Glomerular visceral epithelial cell (primary cell): Measurements from ENCODE around the gene KREMEN2.

ENCODE experiments used
- DNase-seq: peaks from one replicate; pipeline ENCODE4 v3.0.0-alpha.2; 2016; ENCODE audit errors: extremely low spot score

Gene KREMEN2

GRCh38 chr16:2966043-2966807, 2.1 kb downstream of the KREMEN2 start:
- no peak for DNase-seq

- no peak for DNase-seq
These were observed 2.7 kb downstream of the KREMEN2 start for GRCh38 chr16:2966808-2967191.

DNA sequence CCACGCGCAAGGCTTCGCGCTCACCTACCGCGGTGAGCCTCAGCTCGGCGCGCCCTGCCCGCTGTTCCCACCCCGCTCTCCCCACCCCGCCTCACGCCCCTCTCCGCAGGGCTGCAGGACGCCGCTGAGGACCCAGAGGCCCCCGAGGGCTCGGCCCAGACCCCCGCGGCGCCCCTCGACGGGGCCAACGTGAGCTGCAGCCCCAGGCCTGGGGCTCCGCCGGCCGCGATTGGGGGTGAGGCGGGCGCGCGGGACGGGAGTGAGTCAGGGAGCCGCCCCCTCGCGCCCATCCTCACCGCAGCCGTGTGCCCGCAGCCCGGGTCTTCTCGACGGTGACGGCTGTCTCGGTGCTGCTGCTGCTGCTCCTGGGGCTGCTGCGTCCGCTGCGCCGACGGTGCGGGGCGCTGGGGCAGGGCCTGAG, 3.1 kb downstream of the KREMEN2 start:
- no peak for DNase-seq

GRCh38 chr16:2967721-2968161, 3.7 kb downstream of the KREMEN2 start:
- DNase-seq, result no peak

DNA sequence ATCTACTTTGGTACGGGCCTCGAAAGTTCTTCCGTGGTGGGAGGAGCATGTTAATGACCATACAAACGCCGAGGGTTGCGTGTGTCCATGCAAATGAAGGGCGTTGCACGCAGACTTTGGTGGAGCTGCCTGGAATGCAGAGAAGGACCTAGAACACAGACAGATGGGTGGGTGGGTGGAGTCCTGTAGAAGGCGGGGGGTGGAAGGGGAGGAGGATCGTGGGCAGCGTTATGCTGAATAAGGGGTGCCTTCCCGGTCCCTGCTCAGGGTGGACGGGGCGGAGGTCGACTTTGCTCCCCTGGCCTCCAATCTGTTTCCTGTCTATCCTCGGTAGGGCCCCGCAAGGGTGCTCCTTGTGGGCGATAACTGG, 4.3 kb downstream of the KREMEN2 start:
- no peak for DNase-seq

DNA sequence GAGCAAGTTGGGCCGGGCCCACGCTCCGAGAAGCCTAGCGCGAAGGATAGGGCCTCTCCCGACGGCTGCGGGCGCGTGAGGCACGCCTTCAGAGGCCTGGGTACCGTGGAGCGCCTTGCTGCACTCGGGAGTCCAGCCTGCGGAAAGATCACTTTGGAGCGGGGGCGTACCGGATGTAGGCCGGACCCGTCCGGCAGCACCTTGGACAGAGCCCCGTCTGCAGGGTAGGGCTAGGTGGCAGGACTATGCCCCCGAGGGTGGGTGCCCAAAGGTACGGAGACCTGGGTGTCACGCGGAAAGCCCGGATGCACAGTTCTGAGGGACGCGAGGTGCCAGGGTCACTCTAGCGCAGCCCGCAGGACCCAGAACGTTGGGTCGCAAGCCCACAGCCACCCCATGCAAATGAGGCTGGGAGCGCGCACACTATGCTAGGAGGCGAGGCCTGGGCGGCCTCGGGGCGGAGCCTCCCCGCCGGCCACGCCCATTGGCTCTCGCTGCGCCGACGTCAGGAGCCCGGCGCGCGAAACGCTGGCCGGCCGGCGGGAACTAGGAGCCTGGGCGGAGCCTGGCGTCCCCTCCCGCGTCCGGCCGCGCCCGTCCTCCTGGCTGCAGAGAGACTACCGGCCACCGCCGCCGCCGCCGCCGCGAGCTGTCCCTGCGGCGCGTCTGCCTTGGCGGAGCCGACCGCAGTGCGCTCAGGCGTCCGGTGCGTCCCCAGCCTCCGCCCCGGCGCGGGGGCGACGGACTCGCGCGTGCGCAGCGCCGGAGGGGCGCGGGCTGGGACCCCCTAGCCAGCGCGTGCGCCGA, 4.9 kb downstream of the KREMEN2 start, which contains the start of gene PAQR4:
Gene PAQR4 (plus strand): TSS at position 611 of the 807 bp plus-strand sequence. CDS start 327 bp downstream, outside the sequence.
- peak; percentile 92 for DNase-seq

- DNase-seq, result peak; percentile 75
These were observed 5.8 kb downstream of the KREMEN2 start for GRCh38 chr16:2969545-2970521.

- no peak for DNase-seq
These were observed 6.5 kb downstream of the KREMEN2 start for GRCh38 chr16:2970563-2970962.

DNA sequence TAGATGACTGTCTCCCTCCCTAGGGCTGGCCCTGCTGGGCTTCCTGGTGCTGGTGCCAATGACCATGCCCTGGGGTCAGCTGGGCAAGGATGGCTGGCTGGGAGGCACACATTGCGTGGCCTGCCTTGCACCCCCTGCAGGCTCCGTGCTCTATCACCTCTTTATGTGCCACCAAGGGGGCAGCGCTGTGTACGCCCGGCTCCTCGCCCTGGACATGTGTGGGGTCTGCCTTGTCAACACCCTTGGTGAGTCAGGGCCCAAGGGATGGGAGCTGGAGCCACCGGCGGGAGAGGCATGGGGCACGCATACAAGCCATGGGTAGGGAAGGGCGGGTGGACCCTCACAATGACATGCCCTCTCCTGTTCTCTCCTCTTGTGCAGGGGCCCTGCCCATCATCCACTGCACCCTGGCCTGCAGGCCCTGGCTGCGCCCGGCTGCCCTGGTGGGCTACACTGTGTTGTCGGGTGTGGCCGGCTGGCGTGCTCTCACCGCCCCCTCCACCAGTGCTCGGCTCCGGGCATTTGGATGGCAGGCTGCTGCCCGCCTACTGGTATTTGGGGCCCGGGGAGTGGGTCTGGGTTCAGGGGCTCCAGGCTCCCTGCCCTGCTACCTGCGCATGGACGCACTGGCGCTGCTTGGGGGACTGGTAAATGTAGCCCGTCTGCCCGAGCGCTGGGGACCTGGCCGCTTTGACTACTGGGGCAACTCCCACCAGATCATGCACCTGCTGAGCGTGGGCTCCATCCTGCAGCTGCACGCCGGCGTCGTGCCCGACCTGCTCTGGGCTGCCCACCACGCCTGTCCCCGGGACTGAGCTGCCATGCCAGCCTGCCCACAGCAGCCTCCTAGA, 7.3 kb downstream of the KREMEN2 start:
- no peak for DNase-seq

- no peak for DNase-seq
These were observed 8.1 kb downstream of the KREMEN2 start for GRCh38 chr16:2971985-2972784.

- DNase-seq, result no peak
These were observed 9.0 kb downstream of the KREMEN2 start for GRCh38 chr16:2973093-2973492.

GRCh38 chr16:2973605-2974318, 9.7 kb downstream of the KREMEN2 start:
- no peak for DNase-seq

GRCh38 chr16:2974319-2975056, 10.4 kb downstream of the KREMEN2 start:
- DNase-seq, result no peak

- DNase-seq, result no peak
These were observed 11.2 kb downstream of the KREMEN2 start for GRCh38 chr16:2975161-2975795.

DNA sequence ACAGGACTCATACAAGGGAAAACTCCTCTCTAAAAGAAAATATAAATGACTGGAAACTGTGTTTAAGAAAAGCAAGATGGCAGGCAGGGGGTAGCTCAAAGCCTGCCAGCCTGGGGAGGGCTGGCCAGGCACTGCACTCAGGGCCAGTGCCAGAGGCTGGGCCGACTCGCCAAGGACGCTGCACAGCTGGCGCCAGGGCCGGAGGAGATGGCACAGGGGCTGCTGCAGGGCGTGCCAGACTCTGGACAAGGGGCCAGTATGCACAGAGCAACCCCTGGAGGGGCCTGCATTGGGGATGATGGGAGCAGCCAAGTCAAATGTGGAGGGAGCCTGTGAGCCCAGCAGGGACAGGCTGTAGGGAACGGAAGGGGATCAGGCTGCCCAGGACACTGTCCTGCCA, 12.1 kb downstream of the KREMEN2 start:
- DNase-seq, result no peak

GRCh38 chr16:2976673-2977072, 12.6 kb downstream of the KREMEN2 start:
- DNase-seq, result no peak

GRCh38 chr16:2977440-2977839, 13.4 kb downstream of the KREMEN2 start:
- no peak for DNase-seq

- peak; percentile 30 for DNase-seq
These were observed 15.7 kb downstream of the KREMEN2 start for GRCh38 chr16:2979669-2980226.
